ENCODE data around the gene ICA1.

- no peak for TF ChIP-seq CTCF (optimal IDR thresholded peaks at IDR 0.05 in 1 of 3, IDR thresholded peaks at IDR 0.05 in 1 of 3, conservative IDR thresholded peaks at IDR 0.05 in 1 of 3; ENCODE audit: extremely low read depth in 1 of 3, insufficient read depth in 2 of 3, low read length in 3 of 3)
- no peak for TF ChIP-seq EZH2 (IDR thresholded peaks at IDR 0.05; ENCODE audit: low read length)
These were observed 177.1 kb downstream of the ICA1 start for GRCh38 chr7:8084836-8085235.

Measured in keratinocyte (primary cell).